Measurements from ENCODE around the gene ZNF667.

Gene ZNF667

GRCh38 chr19:56403764-56404704, 73.1 kb downstream of the ZNF667 start, which contains the start of gene ZNF583:
TSS of gene ZNF583 (plus strand) at chr19:56404332. CDS start at chr19:56407115, 2,783 bp downstream.
- H3K36me3 Mint-ChIP-seq = peaks cover 52% of the 10 kb centered on the region
- peak within 1 kb of the TSS; percentile 88 for H3K4me3 Mint-ChIP-seq
- H3K4me1 Mint-ChIP-seq = peaks cover 32% of the 10 kb centered on the region
- H3K9me3 Mint-ChIP-seq = peaks cover 37% of the 10 kb centered on the region
- H3K27ac Mint-ChIP-seq = peak within 1 kb of the TSS; percentile 100
- no peaks in the 10 kb centered on the region for H3K27me3 Mint-ChIP-seq

GRCh38 chr19:56403261-56403660, 73.9 kb downstream of the ZNF667 start:
- Mint-ChIP-seq H3K27me3 (no peaks in the 10 kb centered on the region), H3K36me3 (peaks cover 51% of the 10 kb centered on the region), H3K9me3 (peaks cover 29% of the 10 kb centered on the region), H3K27ac (peak overlapping the region; percentile 100), H3K4me3 (peak overlapping the region; percentile 88), H3K4me1 (peaks cover 32% of the 10 kb centered on the region)

GRCh38 chr19:56400485-56400884, 76.7 kb downstream of the ZNF667 start:
- H3K27me3 Mint-ChIP-seq = no peaks in the 10 kb centered on the region
- no peak overlapping the region for H3K4me3 Mint-ChIP-seq
- H3K4me1 Mint-ChIP-seq = peaks cover 28% of the 10 kb centered on the region
- peaks cover 16% of the 10 kb centered on the region for H3K9me3 Mint-ChIP-seq
- H3K27ac Mint-ChIP-seq = no peak overlapping the region
- peaks cover 43% of the 10 kb centered on the region for H3K36me3 Mint-ChIP-seq

GRCh38 chr19:56398809-56399208, 78.3 kb downstream of the ZNF667 start:
- peaks cover 41% of the 10 kb centered on the region for H3K36me3 Mint-ChIP-seq
- H3K9me3 Mint-ChIP-seq = peaks cover 16% of the 10 kb centered on the region
- no peaks in the 10 kb centered on the region for H3K27me3 Mint-ChIP-seq
- H3K27ac Mint-ChIP-seq = no peak overlapping the region
- no peak overlapping the region for H3K4me3 Mint-ChIP-seq
- peaks cover 19% of the 10 kb centered on the region for H3K4me1 Mint-ChIP-seq

- peaks cover 14% of the 10 kb centered on the region for H3K4me1 Mint-ChIP-seq
- H3K4me3 Mint-ChIP-seq = peak within 1 kb of the TSS; percentile 93
- no peaks in the 10 kb centered on the region for H3K27me3 Mint-ChIP-seq
- peaks cover 51% of the 10 kb centered on the region for H3K36me3 Mint-ChIP-seq
- H3K9me3 Mint-ChIP-seq = peaks cover 21% of the 10 kb centered on the region
- peak within 1 kb of the TSS; percentile 97 for H3K27ac Mint-ChIP-seq
Measured at GRCh38 chr19:56393119-56394012, 83.8 kb downstream of the ZNF667 start, which contains the start of gene ZNF582. TSS of gene ZNF582 (minus strand) at chr19:56393534. CDS start at chr19:56391752, 1,782 bp downstream.

Data from activated naive CD4-positive, alpha-beta T cell treated with anti-CD3 and anti-CD28 coated beads, Interleukin-2, amount 50 U/mL, for 24 hours (primary cell).